GM12878 (cell line): ENCODE data around the gene MS4A4E. TPM values are rescaled to one million over a fixed set of nuclear protein-coding genes. Genes with fewer than 3 reads are reported as not detected.
"Not testable (repeated sequence)": the region's sequence is repeated elsewhere in the genome, so short reads cannot be mapped to it uniquely, and the experiment has no call there.

Source experiments
- ATAC-seq: fragments of 200-7000 bp; cut with Tn5 transposase; 3 replicates; pipeline ENCODE4 v1.9.1; 2020; ENCODE audit warnings: mild to moderate bottlenecking, moderate library complexity
- BruUV-seq: library from RNA; stranded (reverse); fragments of 400-500 nt; replicated peaks from 2 replicates; lab custom pipeline; 2021; lab: Mats Ljungman, UMichigan
- CTCF ChIA-PET: fragments of 300-600 bp; sonication (Branson Sonifier 250); formaldehyde crosslinking; extraction: SDS; loops from one replicate; lab custom pipeline; 2021; ENCODE audit warnings: inconsistent platforms; lab: Yijun Ruan, JAX
- POLR2A ChIA-PET: fragments of 350-600 bp; formaldehyde crosslinking; extraction: SDS; loops from one replicate; lab custom pipeline; 2021; ENCODE audit warnings: inconsistent platforms; lab: Charles Lee
- RAD21 ChIA-PET: fragments of 300-600 bp; sonication (Branson Sonifier 250); formaldehyde crosslinking; loops from one replicate; lab custom pipeline; 2023; ENCODE audit warnings: antibody characterized with exemption; ENCODE audit not compliant: unreplicated experiment; lab: Charles Lee
- SMC1A ChIA-PET: fragments of 300-600 bp; sonication (Branson Sonifier 250); formaldehyde crosslinking; loops from one replicate; lab custom pipeline; 2023; ENCODE audit not compliant: unreplicated experiment, uncharacterized antibody; lab: Charles Lee
- DNase-seq: peaks from one replicate; pipeline ENCODE4 v3.0.0-alpha.2; 2011; ENCODE audit warnings: low read depth, low spot score
- FAIRE-seq: peaks from 3 replicates; lab custom pipeline; 2011; peaks lifted over from hg19 to GRCh38; lab: Jason Lieb, UNC
- H2AFZ ChIP-seq: 2 replicates; pipeline ENCODE4 v1.6.0; 2011; ENCODE audit warnings: low read depth, low read length, control low read depth; ENCODE audit not compliant: control insufficient read depth
- H3K27ac ChIP-seq: 2 replicates; pipeline ENCODE4 v1.5.1; 2011; ENCODE audit warnings: control low read depth; ENCODE audit not compliant: control insufficient read depth, insufficient read depth
- H3K27me3 ChIP-seq, 2 experiments: replicated peaks in 1 of 2; 2 replicates each; pipeline versions ENCODE4 v1.6.0 to v1.6.1; 2011; ENCODE audit warnings: low read length in 1 of 2; ENCODE audit not compliant: control insufficient read depth in 2 of 2, insufficient read depth in 2 of 2
- H3K36me3 ChIP-seq, 2 experiments: 2 replicates each; pipeline ENCODE4 v1.5.1; 2011; ENCODE audit warnings: low read length in 1 of 2; ENCODE audit not compliant: control insufficient read depth in 2 of 2, insufficient read depth in 2 of 2
- H3K4me1 ChIP-seq: 2 replicates; pipeline ENCODE4 v1.6.1; 2011; ENCODE audit warnings: mild to moderate bottlenecking, low read length, moderate library complexity, mixed read lengths; ENCODE audit not compliant: control insufficient read depth, insufficient read depth
- H3K4me2 ChIP-seq: 2 replicates; pipeline ENCODE4 v1.6.0; 2011; ENCODE audit warnings: control low read depth; ENCODE audit not compliant: control insufficient read depth, insufficient read depth
- H3K4me3 ChIP-seq: fragments of 200-600 bp; sonication (generic); 2 replicates; pipeline ENCODE4 v1.5.1; 2016
- H3K79me2 ChIP-seq: 2 replicates; pipeline ENCODE4 v1.6.0; 2011; ENCODE audit warnings: low read length; ENCODE audit not compliant: control insufficient read depth, insufficient read depth
- H3K9ac ChIP-seq: 2 replicates; pipeline ENCODE4 v1.8.0; 2011; ENCODE audit warnings: low read length, control low read depth, mixed read lengths; ENCODE audit not compliant: control insufficient read depth, insufficient read depth
- H3K9me3 ChIP-seq: replicated peaks from 3 replicates; pipeline ENCODE4 v1.5.1; 2011; ENCODE audit warnings: mild to moderate bottlenecking, low read length; ENCODE audit not compliant: control insufficient read depth, insufficient read depth
- H4K20me1 ChIP-seq: 2 replicates; pipeline ENCODE4 v1.6.0; 2011; ENCODE audit not compliant: control insufficient read depth, insufficient read depth
- ASH2L ChIP-seq: fragments of 300-600, 200-600 bp; sonication (generic); IDR thresholded peaks from 2 replicates; pipeline ENCODE4 v1.6.1; 2017; ENCODE audit warnings: low read depth, mild to moderate bottlenecking, borderline replicate concordance
- HDAC6 ChIP-seq: fragments of 200-600 bp; sonication (generic); IDR thresholded peaks from one replicate; pipeline ENCODE4 v1.8.0; 2017; ENCODE audit warnings: antibody characterized with exemption; ENCODE audit not compliant: unreplicated experiment
- HDGF ChIP-seq: fragments of 450-650 bp; IDR thresholded peaks from 2 replicates; pipeline ENCODE4 v1.6.1; 2016; ENCODE audit warnings: antibody characterized with exemption
- JUND ChIP-seq: IDR thresholded peaks from 2 replicates; pipeline ENCODE4 v1.6.1; 2012; ENCODE audit warnings: low read depth, mild to moderate bottlenecking, low read length, improper control_type of control experiment, moderate library complexity
- STAT3 ChIP-seq: IDR thresholded peaks from 2 replicates; pipeline ENCODE4 v1.6.1; 2011; ENCODE audit warnings: low read depth, low read length, improper control_type of control experiment
- in situ Hi-C: fragments of 300-500 bp; cut with MboI; formaldehyde crosslinking; loops from 9 replicates; pipeline ENCODE4 v1.14.3; 2018; ENCODE audit warnings: mixed read lengths
- intact Hi-C: fragments of 100-400 bp; cut with micrococcal nuclease; formaldehyde crosslinking; loops from one replicate; pipeline ENCODE4 v1.14.2; 2022; ENCODE audit not compliant: unreplicated experiment
- polyA plus RNA-seq, 11 experiments: library from polyadenylated mRNA; depleted of rRNA in 4 of 11; unstranded in 6 of 11; stranded (reverse) in 5 of 11; fragments of >200 nt; fragmentation: Nextera tagmentation in 4 of 11; fragmentation: Illumina TruSeq in 1 of 11; extraction: Ambion mirVana in 4 of 11; extraction: Trizol in 1 of 11; gene quantifications; 1 replicate in 1 of 11; 2 replicates in 10 of 11; pipeline versions ENCODE4 v1.2.1 to v1.2.3, GENCODE V29; 2011 to 2016; ENCODE audit warnings: inconsistent platforms in 2 of 11, missing spikeins in 2 of 11, low read depth in 1 of 11
- total RNA-seq, 4 experiments: library from RNA; depleted of rRNA in 3 of 4; stranded (reverse); fragments of >200 nt in 3 of 4; fragmentation: Illumina TruSeq in 1 of 4; extraction: Trizol in 1 of 4; gene quantifications; 2 replicates each; pipeline versions ENCODE4 v1.2.1 to v1.2.3, GENCODE V29; 2013 to 2021
- TF ChIP-seq, protein P1 (sequence below): IDR thresholded peaks from 2 replicates; pipeline ENCODE4 v1.6.1; 2012; ENCODE audit warnings: improper control_type of control experiment, low read depth, low read length; ENCODE audit not compliant: insufficient replicate concordance
- TF ChIP-seq, protein P2 (sequence below): IDR thresholded peaks from 2 replicates; pipeline ENCODE4 v1.6.1; 2012; ENCODE audit warnings: mild to moderate bottlenecking, low read depth, low read length
- TF ChIP-seq, protein P3 (sequence below): IDR thresholded peaks from 2 replicates; pipeline ENCODE4 v1.6.1; 2012; ENCODE audit warnings: low read length, inconsistent platforms

The MS4A4E gene
- total and polyA plus RNA-seq, 10 of the 15 experiments (the other 5 are each of a cell fraction or from before 2014, with no cell fraction given): 0.06 to 0.92 (median 0.45) TPM; not detected in 3

DNA sequence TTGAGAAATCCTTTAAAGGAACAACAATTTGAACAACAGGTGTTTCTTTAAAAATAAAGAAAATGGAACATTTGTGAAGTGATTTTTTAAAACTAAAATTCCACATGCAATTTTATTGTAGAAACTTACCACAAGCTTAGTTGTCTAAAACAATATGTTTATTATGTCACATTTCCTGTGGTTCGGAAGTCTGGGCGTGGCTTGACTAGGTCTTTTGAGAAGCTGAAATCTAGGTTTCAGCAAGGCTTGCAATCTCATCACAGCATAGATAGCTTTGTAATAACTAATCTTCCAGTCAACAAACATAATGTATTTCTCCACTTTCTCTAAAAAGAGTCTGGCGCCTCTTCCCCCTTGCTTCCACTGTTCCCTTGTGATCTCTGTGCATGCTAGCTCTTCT, 87.0 kb downstream of the MS4A4E start (continued):
- TF ChIP-seq, protein P1, sequence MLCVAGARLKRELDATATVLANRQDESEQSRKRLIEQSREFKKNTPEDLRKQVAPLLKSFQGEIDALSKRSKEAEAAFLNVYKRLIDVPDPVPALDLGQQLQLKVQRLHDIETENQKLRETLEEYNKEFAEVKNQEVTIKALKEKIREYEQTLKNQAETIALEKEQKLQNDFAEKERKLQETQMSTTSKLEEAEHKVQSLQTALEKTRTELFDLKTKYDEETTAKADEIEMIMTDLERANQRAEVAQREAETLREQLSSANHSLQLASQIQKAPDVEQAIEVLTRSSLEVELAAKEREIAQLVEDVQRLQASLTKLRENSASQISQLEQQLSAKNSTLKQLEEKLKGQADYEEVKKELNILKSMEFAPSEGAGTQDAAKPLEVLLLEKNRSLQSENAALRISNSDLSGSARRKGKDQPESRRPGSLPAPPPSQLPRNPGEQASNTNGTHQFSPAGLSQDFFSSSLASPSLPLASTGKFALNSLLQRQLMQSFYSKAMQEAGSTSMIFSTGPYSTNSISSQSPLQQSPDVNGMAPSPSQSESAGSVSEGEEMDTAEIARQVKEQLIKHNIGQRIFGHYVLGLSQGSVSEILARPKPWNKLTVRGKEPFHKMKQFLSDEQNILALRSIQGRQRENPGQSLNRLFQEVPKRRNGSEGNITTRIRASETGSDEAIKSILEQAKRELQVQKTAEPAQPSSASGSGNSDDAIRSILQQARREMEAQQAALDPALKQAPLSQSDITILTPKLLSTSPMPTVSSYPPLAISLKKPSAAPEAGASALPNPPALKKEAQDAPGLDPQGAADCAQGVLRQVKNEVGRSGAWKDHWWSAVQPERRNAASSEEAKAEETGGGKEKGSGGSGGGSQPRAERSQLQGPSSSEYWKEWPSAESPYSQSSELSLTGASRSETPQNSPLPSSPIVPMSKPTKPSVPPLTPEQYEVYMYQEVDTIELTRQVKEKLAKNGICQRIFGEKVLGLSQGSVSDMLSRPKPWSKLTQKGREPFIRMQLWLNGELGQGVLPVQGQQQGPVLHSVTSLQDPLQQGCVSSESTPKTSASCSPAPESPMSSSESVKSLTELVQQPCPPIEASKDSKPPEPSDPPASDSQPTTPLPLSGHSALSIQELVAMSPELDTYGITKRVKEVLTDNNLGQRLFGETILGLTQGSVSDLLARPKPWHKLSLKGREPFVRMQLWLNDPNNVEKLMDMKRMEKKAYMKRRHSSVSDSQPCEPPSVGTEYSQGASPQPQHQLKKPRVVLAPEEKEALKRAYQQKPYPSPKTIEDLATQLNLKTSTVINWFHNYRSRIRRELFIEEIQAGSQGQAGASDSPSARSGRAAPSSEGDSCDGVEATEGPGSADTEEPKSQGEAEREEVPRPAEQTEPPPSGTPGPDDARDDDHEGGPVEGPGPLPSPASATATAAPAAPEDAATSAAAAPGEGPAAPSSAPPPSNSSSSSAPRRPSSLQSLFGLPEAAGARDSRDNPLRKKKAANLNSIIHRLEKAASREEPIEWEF: no peak
- TF ChIP-seq, protein P2, sequence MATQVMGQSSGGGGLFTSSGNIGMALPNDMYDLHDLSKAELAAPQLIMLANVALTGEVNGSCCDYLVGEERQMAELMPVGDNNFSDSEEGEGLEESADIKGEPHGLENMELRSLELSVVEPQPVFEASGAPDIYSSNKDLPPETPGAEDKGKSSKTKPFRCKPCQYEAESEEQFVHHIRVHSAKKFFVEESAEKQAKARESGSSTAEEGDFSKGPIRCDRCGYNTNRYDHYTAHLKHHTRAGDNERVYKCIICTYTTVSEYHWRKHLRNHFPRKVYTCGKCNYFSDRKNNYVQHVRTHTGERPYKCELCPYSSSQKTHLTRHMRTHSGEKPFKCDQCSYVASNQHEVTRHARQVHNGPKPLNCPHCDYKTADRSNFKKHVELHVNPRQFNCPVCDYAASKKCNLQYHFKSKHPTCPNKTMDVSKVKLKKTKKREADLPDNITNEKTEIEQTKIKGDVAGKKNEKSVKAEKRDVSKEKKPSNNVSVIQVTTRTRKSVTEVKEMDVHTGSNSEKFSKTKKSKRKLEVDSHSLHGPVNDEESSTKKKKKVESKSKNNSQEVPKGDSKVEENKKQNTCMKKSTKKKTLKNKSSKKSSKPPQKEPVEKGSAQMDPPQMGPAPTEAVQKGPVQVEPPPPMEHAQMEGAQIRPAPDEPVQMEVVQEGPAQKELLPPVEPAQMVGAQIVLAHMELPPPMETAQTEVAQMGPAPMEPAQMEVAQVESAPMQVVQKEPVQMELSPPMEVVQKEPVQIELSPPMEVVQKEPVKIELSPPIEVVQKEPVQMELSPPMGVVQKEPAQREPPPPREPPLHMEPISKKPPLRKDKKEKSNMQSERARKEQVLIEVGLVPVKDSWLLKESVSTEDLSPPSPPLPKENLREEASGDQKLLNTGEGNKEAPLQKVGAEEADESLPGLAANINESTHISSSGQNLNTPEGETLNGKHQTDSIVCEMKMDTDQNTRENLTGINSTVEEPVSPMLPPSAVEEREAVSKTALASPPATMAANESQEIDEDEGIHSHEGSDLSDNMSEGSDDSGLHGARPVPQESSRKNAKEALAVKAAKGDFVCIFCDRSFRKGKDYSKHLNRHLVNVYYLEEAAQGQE: no peak
- TF ChIP-seq STAT3 (no peak), HDGF (no peak), HDAC6 (no peak), ASH2L (no peak), JUND (no peak)
- TF ChIP-seq, protein P3, sequence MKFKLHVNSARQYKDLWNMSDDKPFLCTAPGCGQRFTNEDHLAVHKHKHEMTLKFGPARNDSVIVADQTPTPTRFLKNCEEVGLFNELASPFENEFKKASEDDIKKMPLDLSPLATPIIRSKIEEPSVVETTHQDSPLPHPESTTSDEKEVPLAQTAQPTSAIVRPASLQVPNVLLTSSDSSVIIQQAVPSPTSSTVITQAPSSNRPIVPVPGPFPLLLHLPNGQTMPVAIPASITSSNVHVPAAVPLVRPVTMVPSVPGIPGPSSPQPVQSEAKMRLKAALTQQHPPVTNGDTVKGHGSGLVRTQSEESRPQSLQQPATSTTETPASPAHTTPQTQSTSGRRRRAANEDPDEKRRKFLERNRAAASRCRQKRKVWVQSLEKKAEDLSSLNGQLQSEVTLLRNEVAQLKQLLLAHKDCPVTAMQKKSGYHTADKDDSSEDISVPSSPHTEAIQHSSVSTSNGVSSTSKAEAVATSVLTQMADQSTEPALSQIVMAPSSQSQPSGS: no peak

DNA sequence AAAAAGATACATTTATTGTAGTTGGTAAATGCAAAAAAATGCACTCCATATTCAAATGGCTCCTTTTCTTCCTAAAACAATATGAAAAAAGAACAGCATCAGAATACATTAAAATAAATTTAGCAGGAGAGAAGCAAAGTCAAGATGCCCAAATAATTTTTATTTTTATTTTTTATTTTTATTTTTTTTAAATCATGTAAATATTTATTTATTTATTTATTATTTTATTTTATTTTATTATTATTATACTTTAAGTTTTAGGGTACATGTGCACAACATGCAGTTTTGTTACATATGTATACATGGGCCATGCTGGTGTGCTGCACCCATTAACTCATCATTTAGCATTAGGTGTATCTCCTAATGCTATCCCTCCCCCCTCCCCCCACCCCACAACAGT, 90.2 kb downstream of the MS4A4E start:
- DNase-seq, SMC1A ChIA-PET: not testable (repeated sequence)

More for the DNA sequence above, 90.2 kb downstream of the MS4A4E start:
- ATAC-seq, RAD21 ChIA-PET, H3K36me3 ChIP-seq, H3K27ac ChIP-seq, H3K9ac ChIP-seq, H2AFZ ChIP-seq, H3K27me3 ChIP-seq, CTCF ChIA-PET, H3K4me3 ChIP-seq, H3K79me2 ChIP-seq, in situ Hi-C loops, H3K9me3 ChIP-seq, FAIRE-seq, BruUV-seq, H3K4me2 ChIP-seq, H4K20me1 ChIP-seq, POLR2A ChIA-PET, intact Hi-C loops, H3K4me1 ChIP-seq: not testable (repeated sequence)
